HG02938 (cell line): ENCODE results near the gene CES2.
"Not testable (repeated sequence)": the region's sequence is repeated elsewhere in the genome, so short reads cannot be mapped to it uniquely, and the experiment has no call there.

Experiments used
- ATAC-seq: cut with Tn5 transposase; IDR thresholded peaks from one replicate; pipeline ENCODE4 v1.9.1; 2021; ENCODE audit warnings: mild to moderate bottlenecking, moderate library complexity; ENCODE audit not compliant: unreplicated experiment

CES2 gene

DNA sequence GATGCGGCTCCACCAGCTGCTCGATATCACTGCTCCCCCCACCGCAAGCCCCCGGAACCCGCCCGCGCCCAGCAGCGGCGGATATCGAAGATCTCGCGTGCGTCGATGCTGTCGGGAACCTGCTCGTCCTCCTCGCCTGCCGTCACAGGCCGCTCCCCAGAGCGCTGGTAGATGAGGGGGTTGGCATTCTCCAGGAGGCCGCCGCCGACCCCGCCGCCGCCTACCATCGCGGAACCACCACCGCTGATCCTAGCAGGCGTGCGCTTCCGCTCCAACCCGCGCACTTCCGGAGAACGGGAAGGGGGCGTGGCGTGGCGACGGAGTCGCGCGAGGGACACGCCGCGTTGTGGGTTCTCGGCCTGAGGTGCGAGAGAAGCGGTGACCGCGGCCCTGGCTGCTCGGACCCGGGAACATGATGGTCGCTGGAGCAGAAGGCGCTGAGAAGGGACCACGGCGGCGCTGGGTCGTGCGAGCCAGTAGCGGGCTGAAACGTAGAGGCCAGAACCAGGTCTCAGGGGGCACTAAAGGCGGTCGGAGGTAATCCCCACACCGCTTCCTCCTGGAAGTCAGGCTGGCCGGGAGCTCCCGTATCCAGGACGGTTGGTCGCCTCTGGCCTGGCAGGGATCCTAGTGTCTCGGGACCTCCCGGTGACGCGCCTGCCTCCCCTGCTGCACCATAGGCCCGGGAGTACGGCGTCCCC is 1.0 kb upstream of the CES2 start, which contains the start of gene CIAO2B:
CIAO2B (minus strand) TSS at position 265 of the 701 bp plus-strand sequence; CDS start at position 227, 38 bp downstream.
- peak; percentile 71 for ATAC-seq

- not testable (repeated sequence) for ATAC-seq
Measured at GRCh38 chr16:66934839-66935313, 440 bp upstream of the CES2 start.

GRCh38 chr16:66936462-66936861 is 1.1 kb downstream of the CES2 start:
- ATAC-seq: no peak

GRCh38 chr16:66936889-66937554 is 1.7 kb downstream of the CES2 start:
- ATAC-seq: no peak

- ATAC-seq: no peak
Measured at GRCh38 chr16:66937725-66938337, 2.5 kb downstream of the CES2 start.

DNA sequence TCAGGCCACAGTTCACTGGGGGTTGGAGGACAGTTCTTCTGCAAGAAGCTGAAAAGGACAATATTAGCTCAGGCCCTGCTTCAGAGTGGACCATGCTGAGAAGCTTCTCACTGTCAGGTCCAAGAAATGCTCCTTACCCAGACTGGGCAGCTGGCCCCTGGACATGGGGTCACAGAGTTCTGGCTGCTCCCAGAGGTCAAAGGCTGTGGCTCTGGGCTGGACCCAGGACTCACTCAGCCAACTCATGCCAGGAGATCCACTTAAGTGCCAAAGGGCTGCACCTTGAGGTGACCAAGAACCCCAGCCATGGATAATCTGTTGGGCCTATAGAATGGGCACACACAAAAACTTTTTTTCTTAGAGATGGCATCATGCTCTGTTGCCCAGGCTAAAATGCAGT is 4.0 kb downstream of the CES2 start:
- ATAC-seq: no peak

DNA sequence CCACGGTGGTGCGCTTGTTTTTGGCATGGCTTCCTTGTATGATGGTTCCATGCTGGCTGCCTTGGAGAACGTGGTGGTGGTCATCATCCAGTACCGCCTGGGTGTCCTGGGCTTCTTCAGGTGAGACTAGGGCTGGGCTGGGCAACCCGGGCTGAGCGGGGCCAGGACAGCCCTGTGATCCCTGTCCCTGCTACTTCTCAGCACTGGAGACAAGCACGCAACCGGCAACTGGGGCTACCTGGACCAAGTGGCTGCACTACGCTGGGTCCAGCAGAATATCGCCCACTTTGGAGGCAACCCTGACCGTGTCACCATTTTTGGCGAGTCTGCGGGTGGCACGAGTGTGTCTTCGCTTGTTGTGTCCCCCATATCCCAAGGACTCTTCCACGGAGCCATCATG is 4.9 kb downstream of the CES2 start:
- no peak for ATAC-seq

DNA sequence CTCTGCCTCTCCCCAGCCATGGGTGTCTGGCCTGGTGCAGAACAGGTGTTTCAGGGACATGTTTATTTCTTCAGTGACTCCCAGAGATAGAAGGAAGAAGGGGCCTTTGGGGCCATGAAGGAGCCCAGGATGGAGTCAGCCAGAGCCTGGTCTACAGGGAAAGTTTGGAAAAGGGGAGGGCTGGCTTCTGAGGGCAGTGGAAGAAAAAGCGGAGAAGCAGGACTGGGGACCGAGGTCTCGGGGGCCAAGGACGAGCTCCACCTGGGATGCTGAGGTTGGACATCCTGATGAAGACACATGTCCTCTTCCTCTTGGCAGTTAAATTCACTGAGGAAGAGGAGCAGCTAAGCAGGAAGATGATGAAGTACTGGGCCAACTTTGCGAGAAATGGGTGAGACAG is 7.7 kb downstream of the CES2 start:
- no peak for ATAC-seq

DNA sequence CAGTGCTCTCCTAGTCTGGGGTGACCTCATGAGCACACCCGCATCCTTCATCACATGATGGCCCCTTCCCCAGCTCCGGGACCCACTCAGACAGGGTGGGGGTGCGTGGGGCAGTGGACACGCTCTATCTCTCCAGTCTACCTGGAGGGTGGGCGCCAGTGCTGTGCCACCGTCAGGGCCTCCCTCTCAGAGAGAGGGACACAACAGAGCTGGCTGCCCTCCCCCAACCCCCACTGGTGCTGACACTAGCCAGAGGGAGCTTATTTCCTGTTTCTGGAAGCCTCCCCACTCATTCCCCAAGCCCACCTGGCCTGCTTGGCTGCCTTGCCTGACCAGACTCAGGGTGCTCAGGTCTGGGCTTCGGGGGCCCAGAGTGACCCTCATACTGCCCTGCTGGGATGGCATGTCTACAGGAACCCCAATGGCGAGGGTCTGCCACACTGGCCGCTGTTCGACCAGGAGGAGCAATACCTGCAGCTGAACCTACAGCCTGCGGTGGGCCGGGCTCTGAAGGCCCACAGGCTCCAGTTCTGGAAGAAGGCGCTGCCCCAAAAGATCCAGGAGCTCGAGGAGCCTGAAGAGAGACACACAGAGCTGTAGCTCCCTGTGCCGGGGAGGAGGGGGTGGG is 8.2 kb downstream of the CES2 start:
- ATAC-seq: no peak

DNA sequence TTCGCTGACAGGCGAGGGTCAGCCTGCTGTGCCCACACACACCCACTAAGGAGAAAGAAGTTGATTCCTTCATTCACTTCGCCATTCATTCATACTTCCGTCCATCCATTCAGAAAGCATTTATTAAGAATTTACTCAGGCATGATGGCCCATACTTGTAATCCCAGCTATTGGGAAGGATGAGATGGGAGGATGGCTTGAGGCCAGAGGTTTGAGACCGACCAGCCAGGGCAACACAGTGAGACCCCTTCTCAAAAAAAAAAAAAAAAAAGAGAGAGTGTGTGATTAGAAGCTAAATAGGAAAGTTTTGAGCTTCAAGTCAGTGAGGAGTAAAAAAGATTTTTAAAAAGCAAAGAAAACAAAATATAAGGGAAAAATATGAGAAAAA is 8.7 kb downstream of the CES2 start:
- no peak for ATAC-seq

DNA sequence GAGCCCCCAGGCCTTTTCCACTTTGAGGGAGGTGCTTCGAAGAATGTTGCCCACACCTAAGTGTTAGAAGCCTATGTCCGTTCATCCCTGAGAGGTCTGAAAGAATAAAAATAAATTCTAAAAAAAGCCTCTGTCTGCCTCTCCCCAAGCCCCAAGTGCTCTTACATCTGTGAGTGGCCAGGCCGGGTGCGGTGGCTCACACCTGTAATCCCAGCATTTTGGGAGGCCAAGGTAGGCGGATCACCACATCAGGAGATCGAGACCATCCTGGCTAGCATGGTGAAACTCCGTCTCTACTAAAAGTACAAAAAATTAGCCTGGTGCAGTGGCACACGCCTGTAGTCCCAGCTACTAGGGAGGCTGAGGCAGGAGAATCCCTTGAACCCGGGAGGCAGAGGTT is 9.7 kb downstream of the CES2 start:
- not testable (repeated sequence) for ATAC-seq

GRCh38 chr16:66945939-66946338 is 10.6 kb downstream of the CES2 start:
- ATAC-seq: no peak

DNA sequence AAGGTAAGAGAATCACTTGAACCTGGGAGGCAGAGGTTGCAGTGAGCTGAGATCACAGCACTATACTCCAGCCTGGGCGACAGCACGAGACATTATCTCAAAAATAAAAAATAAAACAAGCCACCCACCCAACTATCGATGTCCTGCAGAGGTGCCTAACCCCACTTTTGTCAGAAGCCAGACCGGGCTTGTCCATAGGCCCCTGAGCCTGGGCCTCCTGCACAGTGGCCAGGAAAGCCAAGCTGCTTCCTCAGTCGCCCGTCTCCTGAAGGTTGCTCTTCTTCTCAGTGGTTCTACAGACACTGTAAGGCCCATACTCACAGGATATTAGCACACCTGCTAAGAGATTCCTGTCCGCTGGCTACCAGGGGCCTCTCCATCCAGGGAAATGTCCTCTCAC is 11.2 kb downstream of the CES2 start:
- no peak for ATAC-seq

GRCh38 chr16:66946974-66947301 is 11.6 kb downstream of the CES2 start:
- no peak for ATAC-seq

DNA sequence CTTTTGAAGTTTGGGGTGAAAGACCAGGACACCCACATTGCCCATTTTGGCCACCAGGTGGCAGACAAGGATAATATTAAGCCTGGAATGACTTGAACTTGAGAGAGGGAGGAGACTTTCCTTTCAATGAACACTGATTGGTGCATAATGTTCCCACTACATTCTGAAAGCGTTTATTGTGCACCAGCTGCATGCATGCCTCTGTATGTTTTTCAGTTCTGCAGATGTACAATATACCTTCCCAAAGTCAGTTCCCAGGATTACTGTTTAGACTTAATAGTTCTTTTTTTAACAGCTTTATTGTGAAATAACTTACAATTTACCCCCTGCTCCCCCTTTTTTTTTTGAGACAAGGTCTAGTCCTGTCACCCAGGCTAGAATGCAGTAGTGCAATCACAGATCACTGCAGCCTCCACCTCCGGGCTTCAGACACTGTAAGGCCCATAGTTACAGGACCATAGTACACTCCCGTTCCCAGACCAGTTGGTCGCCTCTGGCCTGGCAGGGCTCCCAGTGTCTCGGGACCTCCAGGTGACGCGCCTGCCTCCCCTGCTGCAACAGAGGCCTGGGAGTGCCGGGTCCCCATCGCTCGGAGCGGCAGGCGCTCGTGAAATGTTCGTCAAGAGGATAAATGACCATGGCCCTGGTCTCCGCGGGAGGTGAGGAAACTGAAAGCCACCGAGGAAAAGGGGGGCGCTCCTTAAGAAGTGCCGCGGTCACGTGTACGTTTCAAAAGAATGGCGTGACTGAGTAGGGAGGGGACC is 12.2 kb downstream of the CES2 start:
- ATAC-seq: peak; percentile 74

- ATAC-seq: no peak
Measured at GRCh38 chr16:66948134-66948836, 13.0 kb downstream of the CES2 start.

- ATAC-seq: no peak
Measured at GRCh38 chr16:66948837-66949225, 13.5 kb downstream of the CES2 start.

DNA sequence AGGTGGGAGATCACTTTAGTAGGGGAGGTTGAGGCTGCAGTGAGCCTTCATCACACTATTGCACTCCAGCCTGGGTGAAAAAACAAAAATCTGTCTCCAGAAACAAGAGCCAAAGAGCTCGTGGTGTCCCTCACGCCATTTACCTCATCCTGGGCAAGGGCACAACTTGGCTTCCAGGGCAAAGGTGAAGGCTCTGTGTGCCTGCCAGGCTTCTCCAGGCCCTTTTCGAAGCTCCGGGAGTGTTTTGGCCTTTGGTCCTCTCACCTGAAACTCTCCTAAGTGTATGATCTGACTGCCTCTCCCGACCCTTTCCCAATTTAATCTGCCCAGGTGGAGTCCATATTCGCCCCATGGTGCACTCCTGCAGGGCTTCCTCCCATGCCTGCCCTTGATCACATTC is 14.2 kb downstream of the CES2 start:
- no peak for ATAC-seq

- no peak for ATAC-seq
Measured at GRCh38 chr16:66950437-66950836, 15.1 kb downstream of the CES2 start.
